Neuron (in vitro differentiated cells): ENCODE measurements around the gene DLGAP5.

Source experiments
- H2AFZ ChIP-seq: one replicate; pipeline ENCODE4 v1.6.1; 2013; ENCODE audit warnings: low read depth, mild to moderate bottlenecking, inconsistent platforms, low read length, moderate library complexity
- H3K27me3 ChIP-seq: one replicate; pipeline ENCODE4 v1.6.1; 2013; ENCODE audit warnings: low read length; ENCODE audit not compliant: insufficient read depth
- H3K36me3 ChIP-seq: one replicate; pipeline ENCODE4 v1.6.1; 2013; ENCODE audit warnings: low read length; ENCODE audit not compliant: insufficient read depth
- H3K4me1 ChIP-seq: one replicate; pipeline ENCODE4 v1.6.1; 2013; ENCODE audit warnings: low read length; ENCODE audit not compliant: insufficient read depth
- H3K4me3 ChIP-seq: 2 replicates; pipeline ENCODE4 v1.5.1; 2013; ENCODE audit warnings: mild to moderate bottlenecking, low read length, moderate library complexity
- H3K9me3 ChIP-seq: one replicate; pipeline ENCODE4 v1.6.1; 2013; ENCODE audit warnings: low read length

DLGAP5 gene

GRCh38 chr14:55201219-55202101 lies 10.1 kb upstream of the DLGAP5 start:
- Histone ChIP-seq H3K36me3 (no peaks in the 10 kb centered on the region), H3K4me3 (no peak overlapping the region), H3K4me1 (peaks cover 6% of the 10 kb centered on the region), H2AFZ (no peak overlapping the region), H3K27me3 (no peaks in the 10 kb centered on the region), H3K9me3 (no peaks in the 10 kb centered on the region)

- no peaks in the 10 kb centered on the region for H3K9me3 ChIP-seq
- no peaks in the 10 kb centered on the region for H3K27me3 ChIP-seq
- H3K4me1 ChIP-seq = peaks cover 6% of the 10 kb centered on the region
- H2AFZ ChIP-seq = no peak overlapping the region
- H3K4me3 ChIP-seq = no peak overlapping the region
- no peaks in the 10 kb centered on the region for H3K36me3 ChIP-seq
These were observed 9.3 kb upstream of the DLGAP5 start for GRCh38 chr14:55200651-55201050.

DNA sequence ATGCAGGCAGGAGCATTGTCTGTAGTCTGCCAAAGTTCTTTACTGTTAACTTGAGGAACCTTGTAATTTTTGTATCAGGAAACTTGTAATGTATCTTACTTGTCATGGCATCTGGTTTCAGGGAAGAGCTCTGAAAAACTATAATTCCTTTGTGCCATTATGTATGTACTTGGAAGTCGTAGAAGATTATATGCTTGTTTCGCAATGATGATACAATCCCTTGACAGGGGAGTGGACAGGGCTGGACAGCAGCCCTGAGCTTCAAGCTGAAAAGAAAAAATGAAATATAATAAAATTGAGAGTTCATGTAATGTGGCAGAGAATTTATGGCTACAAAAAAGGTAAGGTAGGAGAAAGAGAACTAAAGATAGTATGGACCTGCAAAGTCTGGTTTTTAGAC lies 7.4 kb upstream of the DLGAP5 start:
- H3K36me3 ChIP-seq = no peaks in the 10 kb centered on the region
- no peaks in the 10 kb centered on the region for H3K27me3 ChIP-seq
- H3K4me3 ChIP-seq = no peak overlapping the region
- H3K9me3 ChIP-seq = no peaks in the 10 kb centered on the region
- H3K4me1 ChIP-seq = peaks cover 6% of the 10 kb centered on the region
- no peak overlapping the region for H2AFZ ChIP-seq

DNA sequence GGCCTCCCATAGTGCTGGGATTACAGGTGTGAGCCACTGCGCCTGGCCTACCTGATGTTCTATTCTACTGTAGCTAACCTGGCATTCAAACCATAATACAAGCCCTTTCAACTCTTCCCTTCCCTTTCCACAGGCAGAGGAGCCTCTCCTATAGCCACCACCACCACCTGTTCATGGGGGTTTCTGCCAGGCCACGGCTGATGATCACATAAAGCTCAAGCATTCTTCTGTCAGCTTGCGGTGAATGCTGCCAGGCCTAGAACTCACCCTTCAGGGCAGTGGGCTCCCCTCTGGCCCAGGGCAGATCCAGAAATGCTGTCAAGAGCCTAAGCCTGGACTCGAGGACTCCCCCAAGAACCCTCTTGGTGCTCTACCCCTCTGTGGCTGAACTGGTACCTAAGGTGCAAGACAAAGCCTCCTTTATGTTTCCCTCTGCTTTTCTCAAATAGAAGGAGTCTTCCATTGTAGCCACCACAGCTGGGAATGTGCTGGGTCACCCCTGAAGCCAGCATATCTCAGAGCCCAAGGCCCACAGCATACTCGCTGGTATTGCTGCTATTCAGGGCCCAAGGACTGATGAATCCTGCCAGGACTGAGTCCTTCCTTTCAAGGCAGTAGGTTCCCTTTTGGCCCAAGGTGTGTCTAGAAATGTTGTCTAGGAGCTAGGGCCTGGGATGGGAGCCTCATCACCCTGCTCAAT lies 3.4 kb upstream of the DLGAP5 start:
- Histone ChIP-seq H2AFZ (no peak overlapping the region), H3K9me3 (no peaks in the 10 kb centered on the region), H3K36me3 (no peaks in the 10 kb centered on the region)

GRCh38 chr14:55192054-55192621 lies 753 bp upstream of the DLGAP5 start:
- H3K27me3 ChIP-seq = no peaks in the 10 kb centered on the region
- peaks cover 16% of the 10 kb centered on the region for H3K4me1 ChIP-seq
- no peaks in the 10 kb centered on the region for H3K9me3 ChIP-seq
- H2AFZ ChIP-seq = peak overlapping the region; percentile 37
- peak overlapping the region; percentile 63 for H3K4me3 ChIP-seq
- H3K36me3 ChIP-seq = no peaks in the 10 kb centered on the region

More for the DNA sequence above, 3.4 kb upstream of the DLGAP5 start:
- H3K4me1 ChIP-seq = peaks cover 10% of the 10 kb centered on the region
- no peaks in the 10 kb centered on the region for H3K27me3 ChIP-seq
- no peak overlapping the region for H3K4me3 ChIP-seq

DNA sequence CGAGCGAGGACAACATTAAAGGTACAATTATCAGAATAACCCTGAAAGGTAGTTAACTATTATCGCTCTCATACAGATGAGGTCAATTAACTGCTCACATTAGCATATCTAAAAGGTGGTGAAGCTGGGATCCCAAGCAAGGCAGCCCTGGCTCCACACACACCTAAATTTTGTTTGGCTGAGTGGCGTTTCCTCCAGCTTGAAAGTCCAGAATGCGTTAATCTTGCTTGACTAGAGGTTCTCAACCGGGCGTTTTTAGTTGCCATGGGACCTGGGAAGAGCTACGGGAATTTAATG lies 531 bp downstream of the DLGAP5 start:
- Histone ChIP-seq H3K36me3 (peaks cover 8% of the 10 kb centered on the region), H3K9me3 (no peaks in the 10 kb centered on the region), H3K4me3 (peak overlapping the region; percentile 63), H3K27me3 (no peaks in the 10 kb centered on the region), H2AFZ (peak overlapping the region; percentile 36), H3K4me1 (peaks cover 16% of the 10 kb centered on the region)

DNA sequence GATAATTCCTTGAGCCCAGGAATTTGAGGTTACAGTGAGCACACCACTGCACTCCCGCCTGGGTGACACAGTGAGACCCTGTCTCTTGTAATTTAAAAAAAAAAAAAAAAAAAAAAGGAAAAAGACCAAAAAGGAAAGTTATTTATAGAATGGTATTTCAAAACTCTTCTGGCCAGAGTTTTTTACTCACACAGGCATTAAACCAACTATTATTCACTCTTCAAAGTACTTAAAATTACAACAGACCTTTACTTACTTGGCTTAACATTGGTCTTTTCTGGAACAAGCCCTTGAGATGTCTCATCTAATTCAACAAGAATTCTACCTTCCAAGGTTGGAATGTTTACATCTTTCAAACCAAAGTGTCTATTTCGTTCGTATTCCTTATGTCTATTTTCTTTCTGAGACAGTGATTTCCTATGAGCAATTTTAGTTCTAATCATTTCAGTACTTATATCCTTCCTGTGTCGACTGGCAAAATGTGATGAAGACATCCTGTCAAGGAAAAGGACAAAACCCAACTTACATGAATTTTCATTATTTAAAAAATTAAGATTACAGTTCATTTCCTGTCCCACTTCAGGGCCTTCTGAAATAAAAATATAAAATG lies 2.6 kb downstream of the DLGAP5 start:
- H2AFZ ChIP-seq = no peak overlapping the region
- peaks cover 12% of the 10 kb centered on the region for H3K36me3 ChIP-seq
- no peaks in the 10 kb centered on the region for H3K27me3 ChIP-seq
- no peak overlapping the region for H3K4me3 ChIP-seq
- no peaks in the 10 kb centered on the region for H3K9me3 ChIP-seq
- peaks cover 16% of the 10 kb centered on the region for H3K4me1 ChIP-seq

DNA sequence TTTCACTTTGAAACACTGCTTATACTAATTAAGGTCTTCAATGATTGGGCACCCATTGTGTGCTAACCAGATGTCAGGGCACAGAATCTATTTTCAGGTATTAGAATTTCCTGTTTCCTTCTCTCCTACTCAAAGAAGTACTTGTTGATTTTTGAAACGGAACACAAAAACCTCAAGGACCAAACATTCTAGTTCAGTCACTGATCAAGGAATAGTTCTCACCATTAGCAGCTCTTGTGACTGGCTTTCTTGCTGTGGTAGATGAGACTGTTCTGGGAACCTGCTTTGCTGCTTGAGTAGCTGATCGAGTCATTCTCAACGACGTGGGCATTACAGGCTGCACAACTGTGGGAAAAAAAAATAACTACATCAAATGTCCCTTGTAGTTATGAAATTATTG lies 11.0 kb downstream of the DLGAP5 start:
- Histone ChIP-seq H3K4me1 (no peaks in the 10 kb centered on the region), H3K27me3 (no peaks in the 10 kb centered on the region), H3K4me3 (no peak overlapping the region), H2AFZ (no peak overlapping the region), H3K9me3 (no peaks in the 10 kb centered on the region), H3K36me3 (peaks cover 68% of the 10 kb centered on the region)

DNA sequence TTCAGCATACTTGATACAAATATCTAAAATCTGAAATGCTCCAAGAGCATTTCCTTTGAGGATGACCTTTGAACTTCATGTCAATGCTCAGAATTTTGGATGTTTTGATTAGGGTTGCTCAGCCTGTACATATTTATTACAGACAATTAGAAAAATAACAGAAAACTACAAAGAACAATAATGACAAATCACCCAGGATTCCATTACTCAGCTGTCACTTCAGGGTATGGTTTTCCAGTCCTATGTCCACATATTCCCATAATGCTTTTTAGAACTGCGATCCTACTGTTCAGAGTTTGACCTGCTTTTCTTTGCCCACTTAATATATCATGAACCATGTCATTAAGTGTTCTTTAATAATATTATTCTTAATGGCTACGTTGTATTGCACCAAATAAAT lies 11.4 kb downstream of the DLGAP5 start:
- H3K36me3 ChIP-seq = peaks cover 71% of the 10 kb centered on the region
- no peaks in the 10 kb centered on the region for H3K27me3 ChIP-seq
- H3K4me3 ChIP-seq = no peak overlapping the region
- H2AFZ ChIP-seq = no peak overlapping the region
- H3K4me1 ChIP-seq = no peaks in the 10 kb centered on the region
- no peaks in the 10 kb centered on the region for H3K9me3 ChIP-seq

DNA sequence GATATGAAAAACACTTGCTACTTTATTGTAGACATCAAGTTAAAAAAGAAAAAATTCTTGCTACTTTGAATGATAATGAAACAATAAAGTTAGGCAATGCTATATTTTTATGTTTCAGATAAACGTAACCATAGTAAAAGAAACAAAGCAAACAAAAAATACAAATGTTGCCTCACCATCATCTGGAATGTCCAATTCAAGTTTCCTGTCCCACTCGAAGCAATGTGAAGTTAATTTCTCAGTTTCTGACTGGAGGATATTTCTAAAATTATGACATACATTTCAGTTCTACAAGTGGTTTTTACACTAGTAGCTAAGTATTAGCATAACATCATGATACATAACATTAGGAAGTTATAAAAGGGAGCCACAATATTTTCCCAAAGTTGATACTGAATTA lies 20.9 kb downstream of the DLGAP5 start:
- Histone ChIP-seq H3K9me3 (no peaks in the 10 kb centered on the region), H2AFZ (no peak overlapping the region), H3K4me3 (no peak overlapping the region), H3K27me3 (no peaks in the 10 kb centered on the region), H3K36me3 (peaks cover 51% of the 10 kb centered on the region), H3K4me1 (no peaks in the 10 kb centered on the region)

DNA sequence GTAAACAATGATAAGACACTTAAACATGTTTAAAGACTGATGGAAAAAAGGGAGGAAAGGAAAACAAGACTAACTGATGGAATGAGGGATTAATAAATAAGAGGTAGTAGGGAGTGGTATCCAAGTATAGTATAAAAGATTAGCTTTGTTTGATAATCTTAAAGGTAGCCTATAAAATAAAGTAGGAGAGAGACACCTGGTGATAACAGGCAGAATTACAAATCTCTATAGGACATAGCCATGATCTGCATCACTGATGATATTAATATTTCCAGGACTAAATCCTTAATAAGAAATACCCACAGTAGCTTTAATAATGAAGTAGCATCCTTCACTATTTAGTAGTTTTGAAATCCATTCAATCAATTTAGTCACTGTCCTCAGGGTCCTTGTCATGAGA lies 30.4 kb downstream of the DLGAP5 start:
- Histone ChIP-seq H2AFZ (no peak overlapping the region), H3K36me3 (peaks cover 73% of the 10 kb centered on the region), H3K9me3 (no peaks in the 10 kb centered on the region), H3K4me3 (no peak overlapping the region), H3K4me1 (no peaks in the 10 kb centered on the region), H3K27me3 (no peaks in the 10 kb centered on the region)

DNA sequence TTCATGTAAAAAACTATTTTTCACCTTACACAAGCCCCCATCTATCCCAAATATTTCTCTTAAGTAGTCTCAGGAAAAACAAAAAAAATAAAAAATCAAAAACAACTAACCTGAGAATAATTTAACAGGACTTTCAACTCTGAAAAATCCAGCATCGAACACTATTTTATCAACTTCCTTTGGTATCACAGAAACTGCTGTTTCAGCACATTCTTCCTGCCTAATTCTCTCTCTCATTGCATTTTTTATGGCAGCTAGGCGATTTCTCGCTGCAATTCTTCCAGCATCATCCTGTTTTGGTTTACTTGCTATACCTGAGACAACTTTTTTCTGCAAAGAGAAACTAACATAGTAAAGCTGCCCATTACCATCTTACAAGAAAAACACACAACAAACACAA lies 33.0 kb downstream of the DLGAP5 start:
- no peak overlapping the region for H2AFZ ChIP-seq
- H3K4me3 ChIP-seq = no peak overlapping the region
- H3K4me1 ChIP-seq = no peaks in the 10 kb centered on the region
- H3K36me3 ChIP-seq = peaks cover 64% of the 10 kb centered on the region
- H3K9me3 ChIP-seq = no peaks in the 10 kb centered on the region
- no peaks in the 10 kb centered on the region for H3K27me3 ChIP-seq

DNA sequence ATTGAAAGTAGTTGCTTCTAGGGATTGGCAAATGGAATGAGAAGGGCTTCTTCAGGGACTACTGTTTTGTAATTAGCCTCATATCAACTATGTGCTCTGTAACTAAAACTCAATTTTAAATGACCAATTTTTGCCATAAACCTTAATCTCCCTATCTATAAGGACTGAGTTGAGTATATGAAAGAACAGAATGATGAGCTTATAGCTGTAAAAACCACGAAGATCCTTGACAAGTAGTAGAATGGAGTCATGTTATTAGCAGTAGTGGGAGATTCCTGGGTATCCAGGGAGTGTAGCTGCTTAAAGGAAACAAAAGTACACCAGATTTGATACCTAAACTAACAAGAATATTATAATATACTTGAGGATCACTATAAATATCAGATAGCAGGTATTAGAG lies 34.3 kb downstream of the DLGAP5 start:
- H3K9me3 ChIP-seq = no peaks in the 10 kb centered on the region
- no peaks in the 10 kb centered on the region for H3K4me1 ChIP-seq
- H2AFZ ChIP-seq = no peak overlapping the region
- no peaks in the 10 kb centered on the region for H3K27me3 ChIP-seq
- peaks cover 63% of the 10 kb centered on the region for H3K36me3 ChIP-seq
- no peak overlapping the region for H3K4me3 ChIP-seq
